BLaER1 (cell line): ENCODE results near the gene AFAP1.
A peak's percentile ranks its signal among the peaks of the same experiment; 100 is the strongest.

ENCODE experiments used
- H3K27ac ChIP-seq: shearing (Covaris generic); formaldehyde crosslinking; 2 replicates; pipeline ENCODE4 v1.8.1; 2022
- H3K27me3 ChIP-seq: shearing (Covaris generic); formaldehyde crosslinking; 2 replicates; pipeline ENCODE4 v1.8.1; 2022
- H3K36me3 ChIP-seq: shearing (Covaris generic); formaldehyde crosslinking; 2 replicates; pipeline ENCODE4 v1.8.1; 2022
- H3K4me1 ChIP-seq: shearing (Covaris generic); formaldehyde crosslinking; 2 replicates; pipeline ENCODE4 v1.8.1; 2022
- H3K4me2 ChIP-seq: shearing (Covaris generic); formaldehyde crosslinking; 2 replicates; pipeline ENCODE4 v1.8.1; 2022
- H3K4me3 ChIP-seq: shearing (Covaris generic); formaldehyde crosslinking; 2 replicates; pipeline ENCODE4 v1.8.1; 2022
- H3K9ac ChIP-seq: shearing (Covaris generic); formaldehyde crosslinking; 2 replicates; pipeline ENCODE4 v1.8.1; 2022
- H3K9me3 ChIP-seq: shearing (Covaris generic); formaldehyde crosslinking; 2 replicates; pipeline ENCODE4 v1.8.1; 2022
- H4K20me1 ChIP-seq: shearing (Covaris generic); formaldehyde crosslinking; 2 replicates; pipeline ENCODE4 v1.8.1; 2022
- Cebpa-rat ChIP-seq: shearing (Covaris generic); IDR thresholded peaks from 2 replicates; pipeline ENCODE4 v1.8.1; 2022

AFAP1 gene

DNA sequence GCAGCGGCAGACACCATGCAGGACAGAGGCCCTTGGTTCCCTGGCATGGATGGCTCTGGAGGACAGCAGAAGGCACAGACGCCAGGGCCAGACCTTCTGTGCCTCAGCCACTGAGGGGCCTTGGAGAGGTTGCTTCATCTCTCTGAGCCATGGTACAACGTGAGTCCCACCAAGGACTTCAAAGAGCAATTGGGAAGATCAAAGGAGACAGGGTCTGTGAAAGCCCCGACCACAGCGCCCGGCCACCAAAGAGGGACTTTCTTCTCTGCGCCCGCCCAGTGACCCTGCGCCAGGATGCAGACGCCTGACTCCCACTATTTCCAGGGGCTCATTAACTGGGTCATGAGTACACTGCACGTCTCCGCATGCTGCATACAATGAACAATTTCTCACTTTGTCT, 174.0 kb downstream of the AFAP1 start:
- Histone ChIP-seq H3K9me3 (no peaks in the 10 kb centered on the region), H3K36me3 (peaks cover 15% of the 10 kb centered on the region), H3K4me2 (no peak overlapping the region), H3K27me3 (no peaks in the 10 kb centered on the region), H3K4me1 (peaks cover 28% of the 10 kb centered on the region), H3K4me3 (no peak overlapping the region), H3K9ac (no peak overlapping the region), H3K27ac (no peak overlapping the region), H4K20me1 (no peaks in the 10 kb centered on the region)
- no peak for TF ChIP-seq Cebpa-rat

DNA sequence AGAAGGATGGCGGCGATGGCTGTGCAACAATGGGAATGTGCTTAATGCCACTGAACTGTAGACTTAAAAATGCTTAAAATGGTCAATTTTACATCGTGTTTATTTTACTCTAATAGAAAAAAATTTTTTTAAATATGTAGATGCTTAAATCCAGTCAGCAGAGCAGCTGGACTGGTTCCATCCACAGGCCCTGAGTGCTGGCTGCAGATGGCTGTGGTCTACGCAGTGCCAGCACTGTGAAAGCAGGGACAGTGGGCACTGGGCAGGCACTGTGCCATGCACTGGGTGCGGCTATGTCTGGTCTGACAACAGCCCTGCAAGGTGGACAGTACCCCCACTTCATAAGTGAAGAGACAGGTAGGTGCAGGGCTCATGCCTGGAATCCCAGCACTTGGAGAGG, 175.2 kb downstream of the AFAP1 start:
- no peak overlapping the region for H3K27ac ChIP-seq
- peaks cover 26% of the 10 kb centered on the region for H3K4me1 ChIP-seq
- H4K20me1 ChIP-seq = no peaks in the 10 kb centered on the region
- H3K36me3 ChIP-seq = peaks cover 15% of the 10 kb centered on the region
- H3K4me2 ChIP-seq = no peak overlapping the region
- H3K9ac ChIP-seq = no peak overlapping the region
- H3K9me3 ChIP-seq = no peaks in the 10 kb centered on the region
- no peak overlapping the region for H3K4me3 ChIP-seq
- no peaks in the 10 kb centered on the region for H3K27me3 ChIP-seq
- no peak for TF ChIP-seq Cebpa-rat

DNA sequence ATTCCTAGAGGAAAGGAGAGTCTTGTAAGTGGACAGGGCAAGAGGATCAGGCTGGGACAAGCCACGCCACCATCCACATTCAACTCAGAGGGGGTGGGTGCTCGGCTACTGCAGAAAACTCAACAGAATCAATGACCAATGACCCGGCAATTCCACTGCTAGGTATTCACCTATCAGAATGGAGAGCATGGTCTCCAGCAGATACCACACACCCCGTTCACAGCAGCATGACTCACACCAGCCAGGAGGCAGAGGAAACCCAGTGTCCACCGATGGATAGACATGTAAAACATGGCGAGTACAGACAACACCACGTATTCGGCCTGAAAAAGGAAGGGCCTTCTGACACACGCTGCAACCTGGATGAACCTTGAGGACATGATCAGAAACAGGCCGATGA, 175.9 kb downstream of the AFAP1 start:
- no peak for TF ChIP-seq Cebpa-rat
- Histone ChIP-seq H3K9ac (no peak overlapping the region), H3K36me3 (peaks cover 15% of the 10 kb centered on the region), H3K27me3 (no peaks in the 10 kb centered on the region), H3K4me3 (no peak overlapping the region), H3K4me1 (peaks cover 24% of the 10 kb centered on the region), H3K27ac (no peak overlapping the region), H3K4me2 (no peak overlapping the region), H4K20me1 (no peaks in the 10 kb centered on the region), H3K9me3 (no peaks in the 10 kb centered on the region)

DNA sequence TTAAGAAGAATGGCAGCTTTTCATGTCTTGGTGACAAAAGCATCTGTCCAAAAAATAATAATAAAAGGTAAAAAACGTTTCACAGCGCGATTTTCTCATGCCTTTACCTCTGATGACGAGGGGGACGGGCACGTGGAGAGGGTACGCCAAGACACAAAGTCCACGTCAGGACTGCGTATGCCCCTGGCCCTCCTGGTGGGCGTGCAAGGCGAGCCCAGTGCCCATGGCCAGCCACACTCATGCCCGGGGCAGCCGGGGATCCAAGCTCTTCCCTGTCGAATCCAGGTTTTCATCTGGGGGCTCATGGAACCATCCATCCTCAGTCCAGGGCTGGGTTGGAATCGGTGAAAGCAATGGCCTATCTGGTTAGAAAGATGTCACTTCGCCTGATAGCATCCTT, 176.6 kb downstream of the AFAP1 start:
- Histone ChIP-seq H3K9ac (no peak overlapping the region), H3K4me2 (no peak overlapping the region), H3K36me3 (peaks cover 15% of the 10 kb centered on the region), H3K27me3 (no peaks in the 10 kb centered on the region), H3K9me3 (no peaks in the 10 kb centered on the region), H4K20me1 (no peaks in the 10 kb centered on the region), H3K27ac (no peak overlapping the region), H3K4me1 (peaks cover 23% of the 10 kb centered on the region), H3K4me3 (no peak overlapping the region)
- no peak for TF ChIP-seq Cebpa-rat

DNA sequence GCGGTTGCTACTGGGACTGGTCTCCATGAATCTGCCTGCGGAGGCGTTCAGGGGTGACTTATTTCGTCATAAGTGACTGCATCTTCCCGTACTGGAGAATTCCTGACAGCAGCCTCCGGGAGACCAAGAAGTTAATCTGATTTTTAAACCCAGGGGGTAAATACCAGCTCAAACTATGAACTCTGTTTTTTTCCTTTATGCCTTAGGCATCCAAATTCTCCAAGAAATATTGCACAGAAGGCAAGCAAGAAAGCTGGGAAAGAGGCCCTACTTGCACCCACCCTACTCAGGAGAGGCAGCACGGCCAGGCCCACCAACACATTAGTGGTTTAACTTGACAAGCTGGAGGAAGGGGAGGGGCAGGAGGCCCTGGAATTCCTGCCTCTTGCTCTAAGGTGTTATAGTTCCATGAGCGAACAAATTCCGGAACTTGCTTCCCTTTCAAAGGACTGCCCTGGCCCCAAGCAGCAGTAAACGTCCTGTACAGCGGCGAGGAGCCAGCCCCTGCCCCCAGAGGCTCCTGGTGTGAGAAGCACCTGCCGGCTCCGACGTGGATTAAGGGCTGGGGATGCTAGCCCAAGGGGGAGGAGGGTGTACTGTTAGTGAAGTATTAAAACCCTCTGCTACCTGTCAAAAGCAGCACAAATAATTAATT, 177.2 kb downstream of the AFAP1 start:
- no peaks in the 10 kb centered on the region for H3K27me3 ChIP-seq
- no peak overlapping the region for H3K4me2 ChIP-seq
- H3K27ac ChIP-seq = no peak overlapping the region
- peaks cover 15% of the 10 kb centered on the region for H3K36me3 ChIP-seq
- H3K4me3 ChIP-seq = no peak overlapping the region
- no peaks in the 10 kb centered on the region for H4K20me1 ChIP-seq
- H3K9ac ChIP-seq = no peak overlapping the region
- no peaks in the 10 kb centered on the region for H3K9me3 ChIP-seq
- peaks cover 23% of the 10 kb centered on the region for H3K4me1 ChIP-seq
- no peak for TF ChIP-seq Cebpa-rat

DNA sequence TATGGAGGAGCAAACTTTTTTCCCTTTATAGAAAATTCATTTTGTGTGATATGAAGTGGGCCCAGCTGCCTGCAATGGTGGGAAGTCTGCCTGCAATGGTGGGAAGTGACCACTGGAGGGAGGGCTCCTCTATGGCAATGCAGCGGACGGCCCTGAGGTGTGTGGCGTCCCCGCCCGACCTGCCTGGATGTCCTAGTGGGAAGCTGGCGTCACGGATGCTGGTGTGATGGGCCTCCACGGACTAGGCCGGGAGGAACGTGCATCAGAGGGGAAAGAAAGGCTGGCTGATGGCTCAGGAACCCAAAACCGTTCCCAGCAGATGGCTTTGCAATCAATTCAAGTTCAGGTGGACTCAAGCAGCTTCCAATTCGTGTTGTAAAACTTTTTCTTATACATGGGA, 177.9 kb downstream of the AFAP1 start:
- TF ChIP-seq Cebpa-rat = no peak
- Histone ChIP-seq H3K9me3 (no peaks in the 10 kb centered on the region), H4K20me1 (no peaks in the 10 kb centered on the region), H3K27ac (no peak overlapping the region), H3K27me3 (no peaks in the 10 kb centered on the region), H3K9ac (no peak overlapping the region), H3K36me3 (peaks cover 15% of the 10 kb centered on the region), H3K4me1 (peaks cover 28% of the 10 kb centered on the region), H3K4me2 (peak overlapping the region; percentile 16; the same call in 1 of the 2 replicates), H3K4me3 (no peak overlapping the region)

DNA sequence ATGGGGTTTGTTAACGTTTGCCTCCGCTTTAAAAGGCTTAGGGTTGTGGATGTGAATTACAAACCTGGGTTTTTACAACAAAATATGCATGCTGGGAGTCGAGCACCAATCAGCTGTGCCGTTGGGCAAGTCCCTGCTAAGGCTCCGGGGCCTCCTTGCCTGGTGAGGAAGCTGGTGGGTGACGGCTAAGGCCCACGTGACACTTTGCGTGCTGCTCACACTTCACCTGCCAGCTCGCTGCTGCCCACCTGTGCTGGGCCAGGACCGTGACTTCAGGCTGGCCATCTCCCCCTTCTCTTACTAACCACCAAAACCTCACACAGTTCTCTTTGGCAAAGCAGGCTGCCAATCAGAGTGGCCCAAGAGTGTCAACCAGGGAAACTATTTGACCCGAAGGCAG, 178.3 kb downstream of the AFAP1 start:
- no peak for TF ChIP-seq Cebpa-rat
- Histone ChIP-seq H3K27me3 (no peaks in the 10 kb centered on the region), H3K9me3 (no peaks in the 10 kb centered on the region), H3K4me2 (no peak overlapping the region), H3K9ac (no peak overlapping the region), H4K20me1 (no peaks in the 10 kb centered on the region), H3K27ac (no peak overlapping the region), H3K36me3 (peaks cover 15% of the 10 kb centered on the region), H3K4me3 (no peak overlapping the region), H3K4me1 (peaks cover 31% of the 10 kb centered on the region)

DNA sequence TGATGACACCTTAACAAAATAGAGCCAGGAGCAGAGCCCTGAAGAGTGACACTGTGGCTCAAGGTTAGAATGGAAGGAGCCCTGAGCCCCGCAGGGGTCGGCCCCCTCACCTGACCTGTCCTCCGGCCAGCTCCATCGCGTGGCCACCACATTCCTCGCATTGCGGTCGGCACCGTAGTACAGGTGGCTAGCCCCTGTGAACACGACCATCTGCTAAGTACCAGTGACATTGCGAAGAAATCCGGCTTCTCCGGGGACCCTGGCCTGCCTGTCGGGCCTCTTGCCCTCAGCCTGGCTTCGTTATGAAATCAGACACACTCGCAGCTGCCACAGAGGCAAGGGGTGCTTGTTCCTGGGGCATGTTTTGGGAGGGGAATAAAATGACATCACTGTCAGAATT, 179.0 kb downstream of the AFAP1 start:
- Histone ChIP-seq H3K9ac (no peak overlapping the region), H4K20me1 (no peaks in the 10 kb centered on the region)

DNA sequence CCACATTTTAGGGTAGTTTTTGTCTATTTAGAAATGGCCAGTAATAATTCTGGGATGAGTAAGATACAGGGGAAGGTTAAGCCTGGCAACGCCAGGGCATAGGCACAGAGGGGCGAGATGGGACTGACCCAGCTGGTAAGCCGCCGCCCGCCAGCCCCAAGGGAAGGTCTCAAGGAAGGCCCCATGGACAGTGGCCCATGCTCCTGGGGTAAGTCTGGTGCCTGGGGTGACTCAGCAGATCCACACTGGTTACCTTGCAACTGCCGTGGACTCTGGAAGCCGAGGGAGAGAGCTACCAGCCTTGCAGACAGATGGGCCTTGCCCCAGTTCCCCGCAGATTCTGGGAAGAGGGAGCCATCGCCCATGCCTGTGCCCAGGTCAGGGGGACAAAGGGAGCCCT, 179.4 kb downstream of the AFAP1 start:
- Histone ChIP-seq H3K27ac (no peak overlapping the region), H3K36me3 (peaks cover 15% of the 10 kb centered on the region), H3K4me2 (no peak overlapping the region), H3K4me1 (peaks cover 31% of the 10 kb centered on the region), H3K4me3 (no peak overlapping the region), H3K9ac (no peak overlapping the region), H3K9me3 (no peaks in the 10 kb centered on the region), H4K20me1 (no peaks in the 10 kb centered on the region), H3K27me3 (no peaks in the 10 kb centered on the region)
- TF ChIP-seq Cebpa-rat = no peak

More for the DNA sequence above, 179.0 kb downstream of the AFAP1 start:
- no peak overlapping the region for H3K27ac ChIP-seq
- H3K36me3 ChIP-seq = peaks cover 15% of the 10 kb centered on the region
- TF ChIP-seq Cebpa-rat = no peak
- H3K9me3 ChIP-seq = no peaks in the 10 kb centered on the region
- peaks cover 31% of the 10 kb centered on the region for H3K4me1 ChIP-seq
- H3K4me2 ChIP-seq = no peak overlapping the region
- no peaks in the 10 kb centered on the region for H3K27me3 ChIP-seq
- no peak overlapping the region for H3K4me3 ChIP-seq

DNA sequence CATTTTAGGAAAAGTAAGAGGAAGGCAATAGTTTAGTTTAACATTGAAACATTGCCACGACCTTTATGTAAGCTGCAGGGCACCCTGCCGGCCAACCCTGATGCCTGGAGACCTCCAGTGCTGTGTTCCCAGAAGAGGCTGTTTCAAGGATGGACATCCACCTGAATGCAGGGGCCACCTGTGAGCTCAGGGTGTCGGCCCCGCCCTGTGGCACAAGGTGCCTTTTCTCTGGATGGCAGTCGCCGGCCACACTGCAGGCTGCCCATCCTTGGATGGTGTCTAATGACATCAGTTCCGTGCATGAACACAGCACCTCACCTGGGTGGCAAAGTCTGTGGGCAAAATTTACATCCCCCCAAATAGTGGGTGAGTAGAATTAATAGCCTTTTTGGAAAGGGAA, 180.0 kb downstream of the AFAP1 start:
- TF ChIP-seq Cebpa-rat = no peak
- Histone ChIP-seq H3K4me1 (peaks cover 32% of the 10 kb centered on the region), H3K27ac (no peak overlapping the region), H3K9me3 (no peaks in the 10 kb centered on the region), H3K4me2 (peak overlapping the region; percentile 60), H3K9ac (no peak overlapping the region), H4K20me1 (no peaks in the 10 kb centered on the region), H3K36me3 (peaks cover 13% of the 10 kb centered on the region), H3K4me3 (no peak overlapping the region), H3K27me3 (no peaks in the 10 kb centered on the region)

DNA sequence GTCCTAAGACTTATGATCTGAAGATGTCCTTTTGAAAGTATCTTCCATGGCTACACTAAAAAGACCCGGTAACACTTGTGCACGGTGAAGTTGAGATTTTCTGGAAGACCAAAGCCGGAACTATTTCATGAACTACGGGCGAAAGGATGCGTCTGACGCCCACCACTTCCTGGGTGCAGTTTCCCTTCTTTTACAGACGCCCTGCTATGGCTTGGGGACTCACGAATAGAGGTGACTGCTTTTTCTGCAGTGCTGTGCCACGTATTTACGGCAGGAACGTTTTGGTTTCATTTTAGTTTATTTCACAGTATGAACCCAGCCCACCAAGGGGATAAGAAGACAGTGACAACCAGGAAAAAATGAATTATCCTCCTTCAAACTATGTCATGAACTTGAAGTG, 180.4 kb downstream of the AFAP1 start:
- H3K4me2 ChIP-seq = peak overlapping the region; percentile 60
- no peak for TF ChIP-seq Cebpa-rat
- H3K4me3 ChIP-seq = no peak overlapping the region
- H4K20me1 ChIP-seq = no peaks in the 10 kb centered on the region
- H3K36me3 ChIP-seq = peaks cover 11% of the 10 kb centered on the region
- H3K9ac ChIP-seq = no peak overlapping the region
- H3K4me1 ChIP-seq = peaks cover 36% of the 10 kb centered on the region
- no peaks in the 10 kb centered on the region for H3K9me3 ChIP-seq
- H3K27ac ChIP-seq = no peak overlapping the region
- no peaks in the 10 kb centered on the region for H3K27me3 ChIP-seq
